ENCODE results near the gene F13A1.

Gene F13A1

GRCh38 chr6:6251555-6252280 lies 68.7 kb downstream of the F13A1 start:
- H3K36me3 ChIP-seq (ENCODE audit: control insufficient read depth in 2 of 2, insufficient read depth in 1 of 2, low read length in 2 of 2): no peaks in the 10 kb centered on the region
- TF ChIP-seq ZBTB20 (tag by site-specific recombination; IDR thresholded peaks at IDR 0.05) (no peak), ZNF416 (tag by site-specific recombination; IDR thresholded peaks at IDR 0.05) (no peak), ZNF266 (tag by site-specific recombination; IDR thresholded peaks at IDR 0.05; ENCODE audit: low read depth) (no peak), ZXDB (tag by site-specific recombination; IDR thresholded peaks at IDR 0.05) (no peak), ZFP69B (tag by site-specific recombination; IDR thresholded peaks at IDR 0.05) (no peak), ZNF133 (tag by site-specific recombination; IDR thresholded peaks at IDR 0.05) (no peak), ZNF664 (tag by site-specific recombination; IDR thresholded peaks at IDR 0.05) (no peak), AEBP2 (tag by site-specific recombination; IDR thresholded peaks at IDR 0.05; ENCODE audit: borderline replicate concordance) (no peak), KLF1 (tag by site-specific recombination; IDR thresholded peaks at IDR 0.05) (no peak)
- ChIA-PET CTCF (no interaction called here), POLR2A (no interaction called here)
- no peaks in the 10 kb centered on the region for H3K9me3 ChIP-seq (ENCODE audit: control insufficient read depth, insufficient read depth, low read depth, low read length)
- no peak overlapping the region for H3K4me3 ChIP-seq (ENCODE audit: low read depth, low read length)
- no peaks in the 10 kb centered on the region for H3K4me1 ChIP-seq (ENCODE audit: control insufficient read depth, insufficient read depth, low read length)
- H3K27ac ChIP-seq (ENCODE audit: extremely low read depth, low read depth, low read length): no peak overlapping the region

GRCh38 chr6:6248651-6249050 lies 71.8 kb downstream of the F13A1 start:
- CTCF ChIA-PET: interaction anchor here (0.7 kb wide), 1 partner anchor 12 kb away, joined by 4 read pairs; no protein-coding TSS in a partner anchor
- Histone ChIP-seq H3K27ac (ENCODE audit: extremely low read depth, low read depth, low read length) (no peak overlapping the region), H3K9me3 (ENCODE audit: control insufficient read depth, insufficient read depth, low read depth, low read length) (no peaks in the 10 kb centered on the region), H3K4me1 (ENCODE audit: control insufficient read depth, insufficient read depth, low read length) (no peaks in the 10 kb centered on the region), H3K36me3 (ENCODE audit: control insufficient read depth in 2 of 2, insufficient read depth in 1 of 2, low read length in 2 of 2) (no peaks in the 10 kb centered on the region), H3K4me3 (ENCODE audit: low read depth, low read length) (no peak overlapping the region)
- TF ChIP-seq ZNF544 (tag by site-specific recombination; IDR thresholded peaks at IDR 0.05): no peak
- no peak for TF ChIP-seq SCRT1 (tag by site-specific recombination; IDR thresholded peaks at IDR 0.05; ENCODE audit: borderline replicate concordance)
- POLR2A ChIA-PET: no interaction called here

GRCh38 chr6:6246544-6246943 lies 73.9 kb downstream of the F13A1 start:
- POLR2A ChIA-PET: no interaction called here
- CTCF ChIA-PET: interaction anchor here (1.2 kb wide), 1 partner anchor 300 kb away, joined by 3 read pairs; no protein-coding TSS in a partner anchor
- Histone ChIP-seq H3K27ac (ENCODE audit: extremely low read depth, low read depth, low read length) (no peak overlapping the region), H3K9me3 (ENCODE audit: control insufficient read depth, insufficient read depth, low read depth, low read length) (no peaks in the 10 kb centered on the region), H3K4me1 (ENCODE audit: control insufficient read depth, insufficient read depth, low read length) (no peaks in the 10 kb centered on the region), H3K4me3 (ENCODE audit: low read depth, low read length) (no peak overlapping the region), H3K36me3 (ENCODE audit: control insufficient read depth in 2 of 2, insufficient read depth in 1 of 2, low read length in 2 of 2) (no peaks in the 10 kb centered on the region)
- TF ChIP-seq ZNF426 (tag by site-specific recombination; IDR thresholded peaks at IDR 0.05) (no peak), ZNF677 (tag by site-specific recombination; IDR thresholded peaks at IDR 0.05) (no peak)

GRCh38 chr6:6244624-6245023 lies 75.8 kb downstream of the F13A1 start:
- Histone ChIP-seq H3K36me3 (ENCODE audit: control insufficient read depth in 2 of 2, insufficient read depth in 1 of 2, low read length in 2 of 2) (no peaks in the 10 kb centered on the region), H3K9me3 (ENCODE audit: control insufficient read depth, insufficient read depth, low read depth, low read length) (no peaks in the 10 kb centered on the region), H3K4me3 (ENCODE audit: low read depth, low read length) (no peak overlapping the region), H3K4me1 (ENCODE audit: control insufficient read depth, insufficient read depth, low read length) (no peaks in the 10 kb centered on the region), H3K27ac (ENCODE audit: extremely low read depth, low read depth, low read length) (no peak overlapping the region)
- POLR2A ChIA-PET: no interaction called here
- TF ChIP-seq ZNF416 (tag by site-specific recombination; IDR thresholded peaks at IDR 0.05) (no peak), OVOL3 (tag by site-specific recombination; IDR thresholded peaks at IDR 0.05) (no peak), PRDM2 (tag by site-specific recombination; IDR thresholded peaks at IDR 0.05; ENCODE audit: borderline replicate concordance) (no peak)
- CTCF ChIA-PET: no interaction called here
